Duodenal mucosa (tissue), 2 donors: Measurements from ENCODE around the gene PTP4A2.
A peak's percentile ranks its signal among the peaks of the same experiment; 100 is the strongest.

ENCODE experiments used
- H3K27ac ChIP-seq: one replicate; pipeline ENCODE4 v1.7.0; 2013; ENCODE audit warnings: low read depth, low read length
- H3K27me3 ChIP-seq, 2 donors: one replicate each; pipeline ENCODE4 v1.7.0; 2013; ENCODE audit warnings: low read length in 2 of 2, control low read depth in 1 of 2; ENCODE audit not compliant: insufficient read depth in 2 of 2, control insufficient read depth in 1 of 2
- H3K36me3 ChIP-seq, 2 donors: one replicate each; pipeline ENCODE4 v1.7.0; 2013; ENCODE audit warnings: low read length in 2 of 2, control low read depth in 1 of 2; ENCODE audit not compliant: insufficient read depth in 2 of 2, control insufficient read depth in 1 of 2
- H3K4me1 ChIP-seq, 2 donors: one replicate each; pipeline ENCODE4 v1.7.0; 2013; ENCODE audit warnings: low read length in 2 of 2, control low read depth in 1 of 2; ENCODE audit not compliant: insufficient read depth in 2 of 2, control insufficient read depth in 1 of 2
- H3K4me3 ChIP-seq, 2 donors: one replicate each; pipeline ENCODE4 v1.7.0; 2013; ENCODE audit warnings: low read length in 2 of 2, low read depth in 1 of 2
- H3K9ac ChIP-seq, 2 donors: one replicate each; pipeline ENCODE4 v1.7.0; 2013; ENCODE audit warnings: low read length in 2 of 2, low read depth in 1 of 2
- H3K9me3 ChIP-seq, 2 donors: one replicate each; pipeline ENCODE4 v1.7.0; 2013; ENCODE audit warnings: low read length in 2 of 2, control low read depth in 1 of 2; ENCODE audit not compliant: control insufficient read depth in 1 of 2

Gene PTP4A2

DNA sequence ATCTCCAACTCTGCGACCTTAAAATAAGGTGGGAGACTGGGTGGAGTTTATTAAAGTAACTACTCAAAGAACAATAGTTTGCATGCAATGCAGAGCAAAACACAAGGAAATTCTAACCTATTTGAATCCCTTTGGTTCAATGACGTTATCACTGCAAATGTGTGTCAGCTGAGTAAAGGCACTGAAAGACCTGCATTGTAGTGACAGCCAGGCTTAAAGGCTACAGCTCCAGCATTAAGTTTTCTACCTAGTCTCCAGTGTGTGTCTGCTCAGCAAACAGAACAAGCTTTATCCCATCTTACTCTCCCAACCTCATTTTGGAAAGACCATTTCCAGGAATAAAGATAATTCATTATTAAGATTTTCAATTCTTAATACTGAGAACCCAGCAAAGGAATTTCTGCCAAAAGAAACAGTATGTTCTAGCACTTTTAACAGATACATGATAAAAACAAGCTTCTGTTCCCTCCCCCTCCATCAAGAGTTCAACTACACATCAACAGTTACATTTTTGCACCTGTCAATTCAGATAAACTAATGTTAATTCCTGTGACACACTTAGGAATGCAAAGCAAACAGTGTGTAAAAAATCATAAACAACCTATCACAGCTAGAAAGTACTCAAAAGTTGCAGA is 14.2 kb downstream of the PTP4A2 start:
- H3K27ac ChIP-seq: no peak overlapping the region
- no peaks in the 10 kb centered on the region for H3K36me3 ChIP-seq
- no peaks in the 10 kb centered on the region for H3K9me3 ChIP-seq
- H3K4me3 ChIP-seq: no peak overlapping the region
- H3K9ac ChIP-seq: peak overlapping the region in 1 of 2 donors; percentile 5
- H3K27me3 ChIP-seq: no peaks in the 10 kb centered on the region
- H3K4me1 ChIP-seq: peaks cover 34 to 51% of the 10 kb centered on the region in 2 donors

DNA sequence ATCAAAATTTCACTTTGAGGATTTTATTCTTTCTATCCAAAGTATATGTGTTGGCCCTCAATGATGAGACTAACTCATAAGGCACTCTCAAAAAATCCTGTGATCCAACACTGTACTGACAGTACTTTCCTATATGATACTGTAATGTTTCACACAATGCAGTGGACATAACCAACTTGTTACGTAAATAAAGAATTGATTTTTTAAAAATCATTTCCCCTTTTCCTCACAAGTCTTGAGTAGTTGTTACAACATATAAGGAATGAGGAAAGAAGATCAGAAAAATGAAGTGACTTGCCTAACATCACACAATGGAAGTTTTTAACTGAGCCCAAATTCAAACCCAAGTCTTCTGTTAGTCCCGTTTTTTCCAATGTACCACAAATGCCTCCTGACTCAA is 17.2 kb downstream of the PTP4A2 start:
- Histone ChIP-seq H3K9ac (no peak overlapping the region), H3K27me3 (no peaks in the 10 kb centered on the region), H3K27ac (no peak overlapping the region), H3K4me1 (peaks cover 15 to 28% of the 10 kb centered on the region in 2 donors), H3K9me3 (no peaks in the 10 kb centered on the region), H3K4me3 (no peak overlapping the region), H3K36me3 (peaks cover 10 to 21% of the 10 kb centered on the region in 2 donors)

- Histone ChIP-seq H3K36me3 (peaks cover 15 to 35% of the 10 kb centered on the region in 2 donors), H3K9me3 (no peaks in the 10 kb centered on the region), H3K27ac (no peak overlapping the region), H3K9ac (no peak overlapping the region), H3K27me3 (no peaks in the 10 kb centered on the region), H3K4me1 (peaks cover 7 to 21% of the 10 kb centered on the region in 2 donors), H3K4me3 (no peak overlapping the region)
Observed at GRCh38 chr1:31919591-31919990, 18.6 kb downstream of the PTP4A2 start.

DNA sequence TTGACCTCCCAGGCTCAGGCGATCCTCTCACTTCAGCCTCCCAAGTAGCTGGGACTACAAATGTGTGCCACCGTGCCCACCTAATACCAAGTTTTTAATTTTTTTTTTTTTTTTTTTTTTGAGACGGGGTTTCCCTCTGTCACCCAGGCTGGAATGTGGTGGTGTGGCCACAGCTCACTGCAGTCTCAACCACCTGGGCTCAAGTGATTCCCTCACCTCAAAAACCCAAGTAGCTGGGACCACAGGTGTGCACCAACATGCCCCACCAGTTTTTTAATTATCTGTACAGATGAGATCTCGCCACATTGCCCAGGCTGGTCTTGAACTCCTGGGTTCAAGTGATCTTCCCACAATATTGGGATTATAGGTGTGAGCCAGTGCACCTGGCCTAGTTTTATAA is 22.7 kb downstream of the PTP4A2 start:
- H3K9me3 ChIP-seq: no peaks in the 10 kb centered on the region
- no peaks in the 10 kb centered on the region for H3K27me3 ChIP-seq
- H3K4me3 ChIP-seq: no peak overlapping the region
- peaks cover 10 to 14% of the 10 kb centered on the region in 2 donors for H3K4me1 ChIP-seq
- no peak overlapping the region for H3K27ac ChIP-seq
- no peak overlapping the region for H3K9ac ChIP-seq
- peaks cover 25 to 70% of the 10 kb centered on the region in 2 donors for H3K36me3 ChIP-seq

DNA sequence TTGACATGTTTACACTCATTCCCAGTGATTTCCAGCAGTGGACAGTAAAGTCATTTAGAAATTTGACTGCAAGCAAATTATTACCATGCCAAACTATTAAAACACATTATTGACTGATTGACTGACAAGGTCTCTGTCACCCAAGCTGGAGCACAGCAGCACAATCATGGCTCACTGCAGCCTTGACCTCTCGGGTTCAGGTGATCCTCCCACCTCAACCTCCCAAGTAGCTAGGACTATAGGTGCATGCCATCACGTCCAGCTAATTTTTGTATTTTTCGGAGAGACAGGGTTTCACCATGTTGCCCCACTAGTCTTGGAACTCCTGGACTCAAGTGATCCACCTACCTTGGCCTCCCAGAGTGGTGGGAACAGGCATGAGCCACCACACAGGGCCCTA is 24.2 kb downstream of the PTP4A2 start:
- Histone ChIP-seq H3K4me1 (peaks cover 10 to 14% of the 10 kb centered on the region in 2 donors), H3K36me3 (peaks cover 32 to 84% of the 10 kb centered on the region in 2 donors), H3K9ac (no peak overlapping the region)

GRCh38 chr1:31912839-31913239 is 25.3 kb downstream of the PTP4A2 start:
- Histone ChIP-seq H3K36me3 (peaks cover 26 to 78% of the 10 kb centered on the region in 2 donors), H3K27ac (no peak overlapping the region), H3K27me3 (no peaks in the 10 kb centered on the region), H3K9ac (no peak overlapping the region), H3K4me3 (no peak overlapping the region), H3K9me3 (no peaks in the 10 kb centered on the region), H3K4me1 (peaks cover 10 to 14% of the 10 kb centered on the region in 2 donors)

More for the DNA sequence above, 24.2 kb downstream of the PTP4A2 start:
- no peak overlapping the region for H3K27ac ChIP-seq
- H3K4me3 ChIP-seq: no peak overlapping the region
- no peaks in the 10 kb centered on the region for H3K9me3 ChIP-seq
- no peaks in the 10 kb centered on the region for H3K27me3 ChIP-seq

- Histone ChIP-seq H3K4me1 (peaks cover 10 to 14% of the 10 kb centered on the region in 2 donors), H3K4me3 (no peak overlapping the region), H3K9me3 (no peaks in the 10 kb centered on the region), H3K9ac (no peak overlapping the region), H3K27me3 (no peaks in the 10 kb centered on the region), H3K36me3 (peaks cover 28 to 84% of the 10 kb centered on the region in 2 donors), H3K27ac (no peak overlapping the region)
Observed at GRCh38 chr1:31911994-31912780, 26.0 kb downstream of the PTP4A2 start.

- H3K36me3 ChIP-seq: peaks cover 29 to 84% of the 10 kb centered on the region in 2 donors
Observed at GRCh38 chr1:31910933-31911332, 27.2 kb downstream of the PTP4A2 start.

GRCh38 chr1:31909691-31910090 is 28.5 kb downstream of the PTP4A2 start:
- peaks cover 24 to 80% of the 10 kb centered on the region in 2 donors for H3K36me3 ChIP-seq
- no peak overlapping the region for H3K27ac ChIP-seq
- no peak overlapping the region for H3K9ac ChIP-seq
- peaks cover 10 to 14% of the 10 kb centered on the region in 2 donors for H3K4me1 ChIP-seq
- no peaks in the 10 kb centered on the region for H3K27me3 ChIP-seq
- H3K9me3 ChIP-seq: no peaks in the 10 kb centered on the region
- H3K4me3 ChIP-seq: no peak overlapping the region

More at GRCh38 chr1:31910933-31911332, 27.2 kb downstream of the PTP4A2 start:
- no peaks in the 10 kb centered on the region for H3K27me3 ChIP-seq
- no peak overlapping the region for H3K9ac ChIP-seq
- H3K4me1 ChIP-seq: peaks cover 10 to 14% of the 10 kb centered on the region in 2 donors
- no peak overlapping the region for H3K4me3 ChIP-seq
- no peaks in the 10 kb centered on the region for H3K9me3 ChIP-seq
- H3K27ac ChIP-seq: no peak overlapping the region

- H3K36me3 ChIP-seq: peaks cover 13 to 54% of the 10 kb centered on the region in 2 donors
- H3K4me3 ChIP-seq: no peak overlapping the region
- H3K4me1 ChIP-seq: peaks cover 0 to 1% of the 10 kb centered on the region in 2 donors
- no peaks in the 10 kb centered on the region for H3K9me3 ChIP-seq
- no peaks in the 10 kb centered on the region for H3K27me3 ChIP-seq
- H3K27ac ChIP-seq: no peak overlapping the region
- H3K9ac ChIP-seq: no peak overlapping the region
Observed at GRCh38 chr1:31906557-31906956, 31.6 kb downstream of the PTP4A2 start.
